Metanephros (tissue), 1 donor: ENCODE data around the gene GPR162. TPM values are rescaled to one million over a fixed set of nuclear protein-coding genes. Genes with fewer than 3 reads are reported as not detected.

Source experiments
- total RNA-seq: library from RNA; depleted of rRNA; stranded (reverse); fragments of >200 nt; gene quantifications from one replicate; pipeline ENCODE4 v1.2.3, GENCODE V29; 2014

GPR162 gene, protein sequence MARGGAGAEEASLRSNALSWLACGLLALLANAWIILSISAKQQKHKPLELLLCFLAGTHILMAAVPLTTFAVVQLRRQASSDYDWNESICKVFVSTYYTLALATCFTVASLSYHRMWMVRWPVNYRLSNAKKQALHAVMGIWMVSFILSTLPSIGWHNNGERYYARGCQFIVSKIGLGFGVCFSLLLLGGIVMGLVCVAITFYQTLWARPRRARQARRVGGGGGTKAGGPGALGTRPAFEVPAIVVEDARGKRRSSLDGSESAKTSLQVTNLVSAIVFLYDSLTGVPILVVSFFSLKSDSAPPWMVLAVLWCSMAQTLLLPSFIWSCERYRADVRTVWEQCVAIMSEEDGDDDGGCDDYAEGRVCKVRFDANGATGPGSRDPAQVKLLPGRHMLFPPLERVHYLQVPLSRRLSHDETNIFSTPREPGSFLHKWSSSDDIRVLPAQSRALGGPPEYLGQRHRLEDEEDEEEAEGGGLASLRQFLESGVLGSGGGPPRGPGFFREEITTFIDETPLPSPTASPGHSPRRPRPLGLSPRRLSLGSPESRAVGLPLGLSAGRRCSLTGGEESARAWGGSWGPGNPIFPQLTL
- 13.5 TPM for total RNA-seq

DNA sequence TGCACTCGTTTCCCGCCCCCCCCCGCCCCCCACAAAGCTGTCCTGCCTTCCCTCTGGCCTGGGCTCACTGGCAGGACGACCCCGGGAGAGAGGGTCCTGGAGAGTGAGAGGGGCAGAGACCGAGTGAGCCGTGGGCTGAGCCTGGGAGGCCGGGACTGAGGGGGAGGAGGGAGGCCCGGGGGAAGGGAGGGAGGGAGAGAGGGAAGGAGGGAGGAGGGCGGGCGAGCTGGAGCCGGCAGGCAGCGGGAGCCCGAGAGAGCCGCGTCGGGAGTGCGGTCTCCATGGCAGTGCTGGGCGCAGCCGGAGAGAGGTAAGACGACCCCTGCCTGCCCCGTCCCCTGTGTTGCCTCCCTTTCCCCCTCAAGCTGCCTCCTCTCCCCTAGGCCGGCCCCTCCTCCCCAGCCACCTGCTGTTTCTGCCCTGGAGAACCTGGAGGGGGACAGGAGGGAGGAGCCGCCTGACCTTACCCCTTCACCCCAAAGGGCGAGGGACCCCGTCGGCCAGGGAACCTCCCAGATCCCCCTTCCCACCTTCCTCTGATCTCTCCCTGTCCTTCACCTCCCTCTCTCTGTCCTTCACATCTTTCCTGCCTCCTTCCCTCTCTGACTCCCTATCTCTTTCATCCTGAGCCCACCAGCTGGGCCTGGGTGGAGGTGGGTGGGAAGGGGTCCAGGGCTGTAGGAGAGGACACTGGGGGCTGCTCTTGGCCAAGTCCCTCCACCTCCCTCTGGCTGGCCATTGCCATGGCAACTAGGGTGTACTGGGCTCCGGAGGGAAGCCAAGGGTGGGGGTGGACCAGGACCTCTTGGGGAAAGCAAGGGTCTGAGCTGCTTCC is at the start of gene GPR162:
Gene GPR162 (plus strand): TSS at position 231 of the 835 bp plus-strand sequence. CDS start 2,078 bp downstream, outside the sequence.

DNA sequence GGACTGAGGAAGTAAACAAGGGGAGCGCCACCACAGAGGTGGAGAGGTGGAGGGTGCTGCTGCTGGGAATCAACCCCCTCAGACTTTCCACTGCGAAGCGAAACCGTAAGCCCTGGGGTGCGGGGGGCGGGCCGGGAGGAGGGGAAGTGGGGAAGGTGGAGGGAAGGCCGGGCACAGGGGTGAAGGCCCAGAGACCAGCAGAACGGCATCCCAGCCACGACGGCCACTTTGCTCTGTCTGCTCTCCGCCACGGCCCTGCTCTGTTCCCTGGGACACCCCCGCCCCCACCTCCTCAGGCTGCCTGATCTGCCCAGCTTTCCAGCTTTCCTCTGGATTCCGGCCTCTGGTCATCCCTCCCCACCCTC is 49.3 kb upstream of the GPR162 start, which contains the start of gene LAG3:
Gene LAG3 (plus strand): TSS at position 190 of the 365 bp plus-strand sequence. CDS start 333 bp downstream, outside the sequence.

DNA sequence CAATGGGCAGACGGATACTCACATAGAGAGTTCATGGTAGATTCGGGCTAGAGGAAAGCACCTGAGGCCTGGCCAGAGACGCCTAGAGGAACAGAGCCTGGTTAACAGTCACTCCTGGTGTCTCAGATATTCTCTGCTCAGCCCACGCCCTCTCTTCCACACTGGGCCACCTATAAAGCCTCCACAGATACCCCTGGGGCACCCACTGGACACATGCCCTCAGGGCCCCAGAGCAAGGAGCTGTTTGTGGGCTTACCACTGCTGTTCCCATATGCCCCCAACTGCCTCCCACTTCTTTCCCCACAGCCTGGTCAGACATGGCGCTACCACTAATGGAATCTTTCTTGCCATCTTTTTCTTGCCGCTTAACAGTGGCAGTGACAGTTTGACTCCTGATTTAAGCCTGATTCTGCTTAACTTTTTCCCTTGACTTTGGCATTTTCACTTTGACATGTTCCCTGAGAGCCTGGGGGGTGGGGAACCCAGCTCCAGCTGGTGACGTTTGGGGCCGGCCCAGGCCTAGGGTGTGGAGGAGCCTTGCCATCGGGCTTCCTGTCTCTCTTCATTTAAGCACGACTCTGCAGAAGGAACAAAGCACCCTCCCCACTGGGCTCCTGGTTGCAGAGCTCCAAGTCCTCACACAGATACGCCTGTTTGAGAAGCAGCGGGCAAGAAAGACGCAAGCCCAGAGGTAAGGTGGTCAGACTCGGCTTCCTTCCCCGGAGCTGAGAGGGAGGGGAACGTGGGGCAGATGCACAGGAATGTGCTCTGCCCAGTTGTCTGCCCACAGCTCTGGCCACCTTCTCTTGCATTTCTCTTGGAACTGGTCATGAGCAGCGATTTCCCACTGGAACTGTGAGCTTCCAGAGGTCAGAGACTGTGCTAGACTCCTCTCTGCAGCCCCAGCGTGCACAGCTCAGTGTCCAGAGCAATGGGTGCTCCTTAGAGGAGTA is 32.4 kb upstream of the GPR162 start, which contains the start of gene CD4:
Gene CD4 (plus strand): TSS at position 557 of the 953 bp plus-strand sequence. CDS start 10,611 bp downstream, outside the sequence.

DNA sequence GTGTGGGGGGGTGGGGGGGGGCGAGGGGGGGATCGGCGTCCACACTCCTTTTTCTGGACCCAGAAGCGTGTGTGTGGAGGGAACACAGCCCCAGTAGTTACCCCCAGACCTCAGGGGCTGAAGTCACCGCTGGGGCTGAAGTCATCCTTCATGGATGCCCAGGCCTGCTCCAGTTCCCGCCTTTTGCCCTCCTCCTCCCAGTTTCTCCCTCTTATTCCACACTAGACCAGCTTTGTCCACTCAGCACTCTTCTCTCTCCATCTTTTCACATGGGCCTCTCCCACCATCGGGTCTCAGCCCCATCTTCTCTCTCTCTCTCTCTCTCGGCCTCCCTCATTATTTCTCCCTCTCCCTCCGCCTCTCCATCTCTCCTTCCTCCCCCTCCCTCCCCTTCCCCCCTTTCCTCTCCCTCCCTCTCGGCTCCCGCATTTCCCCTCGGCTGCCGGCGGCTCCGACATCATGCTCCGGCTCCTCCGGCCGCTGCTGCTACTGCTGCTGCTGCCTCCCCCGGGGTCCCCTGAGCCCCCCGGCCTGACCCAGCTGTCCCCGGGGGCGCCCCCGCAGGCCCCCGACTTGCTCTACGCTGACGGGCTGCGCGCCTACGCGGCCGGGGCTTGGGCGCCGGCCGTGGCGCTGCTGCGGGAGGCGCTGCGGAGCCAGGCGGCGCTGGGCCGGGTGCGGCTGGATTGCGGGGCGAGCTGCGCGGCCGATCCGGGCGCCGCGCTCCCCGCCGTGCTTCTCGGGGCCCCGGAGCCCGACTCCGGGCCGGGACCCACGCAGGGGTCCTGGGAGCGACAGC is 6.6 kb downstream of the GPR162 start, which contains the start of gene P3H3:
Gene P3H3 (plus strand): TSS at position 426 of the 799 bp plus-strand sequence. CDS start 34 bp downstream, at position 460.

DNA sequence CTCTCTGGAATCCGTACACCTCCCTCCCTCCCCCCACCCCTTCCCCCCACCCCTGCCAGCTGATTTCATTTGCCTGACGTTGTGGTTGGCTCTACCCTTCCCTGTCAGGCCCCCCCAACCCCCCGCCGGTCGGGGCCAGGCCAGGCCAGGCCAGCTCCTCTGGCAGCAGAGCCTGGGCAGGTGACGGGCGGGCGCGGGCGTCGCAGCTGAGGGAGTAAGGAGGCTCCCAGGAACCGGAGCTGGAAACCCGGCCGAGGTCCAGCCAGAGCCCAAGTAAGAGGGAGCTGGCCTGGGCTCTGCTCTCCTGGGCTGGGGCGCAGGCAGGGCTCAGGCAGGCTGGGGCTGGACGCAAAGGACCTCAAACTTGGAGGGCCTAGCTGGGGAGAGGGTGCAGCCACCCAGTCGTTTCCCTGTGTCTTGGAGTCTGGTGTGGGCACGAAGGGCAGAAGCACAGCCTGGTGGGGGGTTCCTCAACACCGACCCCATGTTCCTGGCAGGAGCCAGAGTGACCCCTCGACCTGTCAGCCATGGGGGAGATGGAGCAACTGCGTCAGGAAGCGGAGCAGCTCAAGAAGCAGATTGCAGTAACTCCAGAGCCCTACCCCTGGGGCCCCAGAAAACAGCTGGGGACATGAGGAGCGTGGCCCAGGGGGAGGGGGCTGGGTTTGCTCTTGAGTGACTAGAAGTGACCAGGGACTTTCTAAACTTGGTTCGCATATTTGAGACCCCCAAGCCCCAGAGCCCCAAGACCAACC is 19.3 kb downstream of the GPR162 start, which contains the start of gene GNB3:
Gene GNB3 (plus strand): TSS at position 165 of the 755 bp plus-strand sequence. CDS start 363 bp downstream, at position 528.

DNA sequence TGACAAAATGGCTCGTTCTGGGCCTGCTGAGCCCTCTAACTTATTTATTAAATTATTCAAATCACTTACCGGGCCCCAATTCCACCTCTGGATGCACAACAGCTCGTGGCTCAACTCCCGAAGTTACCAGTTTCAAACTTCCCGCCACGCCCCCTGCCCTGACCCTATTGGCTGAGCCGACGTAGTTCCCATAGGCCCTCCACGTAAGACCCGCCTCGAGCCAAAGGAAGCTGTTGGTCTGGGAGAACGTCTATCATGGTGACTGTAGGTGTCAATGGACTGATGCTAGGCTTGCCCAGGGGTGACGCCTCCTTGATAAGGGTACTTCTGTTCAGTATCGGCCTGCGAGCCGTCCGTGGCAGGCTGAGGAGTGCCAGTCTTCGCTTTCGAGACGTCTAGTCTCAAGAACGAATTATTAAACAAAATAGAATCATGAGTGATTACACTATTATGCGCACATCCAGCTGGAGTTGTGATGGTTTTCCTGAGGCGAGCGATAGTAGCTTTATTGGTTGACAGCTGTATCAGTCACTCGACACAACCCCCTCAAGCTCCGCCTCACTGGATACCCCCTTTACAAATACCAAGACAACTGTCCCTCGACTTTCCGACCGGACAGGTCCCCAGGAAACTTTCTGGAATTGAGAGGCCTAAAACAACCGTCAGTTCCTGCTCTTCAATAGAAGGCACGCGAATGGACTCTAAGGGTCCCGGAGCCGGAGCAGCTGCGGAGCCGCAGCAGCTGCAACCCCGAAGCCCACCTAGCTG is 29.7 kb downstream of the GPR162 start, which contains the start of gene CDCA3:
Gene CDCA3 (minus strand): TSS at position 134 of the 768 bp plus-strand sequence. CDS start 334 bp downstream, outside the sequence.

DNA sequence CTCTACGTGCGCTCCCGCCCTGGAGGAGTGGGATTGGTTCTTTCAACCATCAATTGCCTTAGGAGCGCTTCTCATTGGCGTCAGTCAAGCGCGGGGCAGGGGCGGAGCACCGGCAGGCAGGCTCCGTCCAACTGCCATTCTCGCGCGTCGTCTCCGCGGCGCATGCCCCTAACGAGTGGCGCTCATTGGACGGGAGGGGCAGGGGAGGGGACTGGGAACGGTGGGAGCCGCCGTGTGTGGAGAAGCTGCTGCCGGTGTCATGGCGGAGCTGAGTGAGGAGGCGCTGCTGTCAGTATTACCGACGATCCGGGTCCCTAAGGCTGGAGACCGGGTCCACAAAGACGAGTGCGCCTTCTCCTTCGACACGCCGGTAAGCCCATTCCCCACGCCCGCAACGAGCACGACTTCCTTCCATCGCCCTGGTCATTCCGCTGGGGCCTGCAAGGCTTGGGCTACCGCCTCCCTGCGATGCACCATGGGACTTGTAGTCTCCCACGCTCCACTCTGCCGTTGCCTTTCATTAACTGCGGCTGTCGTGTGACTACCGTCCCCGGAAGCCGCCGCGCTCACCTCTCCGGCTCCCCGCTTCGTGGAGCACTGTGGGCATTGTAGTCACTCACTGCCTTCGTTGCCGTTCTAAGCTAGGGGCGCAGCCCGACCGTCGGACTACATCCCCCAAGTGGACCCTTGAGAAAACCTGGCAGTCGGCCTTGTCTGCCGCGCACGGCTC is 30.5 kb downstream of the GPR162 start, which contains the start of gene USP5:
Gene USP5 (plus strand): TSS at position 230 of the 730 bp plus-strand sequence. CDS start 30 bp downstream, at position 260.

DNA sequence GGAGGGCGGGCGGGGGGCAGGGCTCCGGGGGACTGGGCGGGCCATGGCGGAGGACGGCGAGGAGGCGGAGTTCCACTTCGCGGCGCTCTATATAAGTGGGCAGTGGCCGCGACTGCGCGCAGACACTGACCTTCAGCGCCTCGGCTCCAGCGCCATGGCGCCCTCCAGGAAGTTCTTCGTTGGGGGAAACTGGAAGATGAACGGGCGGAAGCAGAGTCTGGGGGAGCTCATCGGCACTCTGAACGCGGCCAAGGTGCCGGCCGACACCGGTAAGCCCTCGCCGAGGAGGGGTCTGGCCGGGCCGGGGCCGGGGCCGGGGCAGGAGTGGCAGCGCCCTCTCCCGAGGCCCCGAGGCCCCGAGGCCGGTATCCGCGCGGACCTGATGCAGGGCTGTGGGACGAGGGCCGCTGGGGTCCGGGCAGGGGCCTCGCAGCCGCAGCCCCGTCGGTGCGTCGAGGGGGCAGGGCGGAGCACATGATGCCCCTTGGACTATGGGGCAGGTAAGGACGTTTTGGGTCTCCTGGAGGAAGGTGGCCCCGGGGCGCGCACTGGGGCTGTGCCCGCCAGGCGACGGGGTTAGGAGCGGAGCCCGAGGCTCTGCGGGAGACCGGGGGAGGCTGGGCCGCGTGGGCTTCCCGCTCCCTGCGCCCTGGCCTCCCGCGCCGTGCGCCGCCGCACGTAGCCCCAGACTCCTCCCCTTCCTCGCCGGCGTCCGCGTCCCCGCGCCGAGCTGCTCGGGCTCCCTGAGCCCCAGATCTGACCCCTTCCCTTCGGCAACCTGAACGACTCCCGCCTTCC is 46.0 kb downstream of the GPR162 start, which contains the start of gene TPI1:
Gene TPI1 (plus strand): TSS at position 119 of the 798 bp plus-strand sequence. CDS start 36 bp downstream, at position 155.

DNA sequence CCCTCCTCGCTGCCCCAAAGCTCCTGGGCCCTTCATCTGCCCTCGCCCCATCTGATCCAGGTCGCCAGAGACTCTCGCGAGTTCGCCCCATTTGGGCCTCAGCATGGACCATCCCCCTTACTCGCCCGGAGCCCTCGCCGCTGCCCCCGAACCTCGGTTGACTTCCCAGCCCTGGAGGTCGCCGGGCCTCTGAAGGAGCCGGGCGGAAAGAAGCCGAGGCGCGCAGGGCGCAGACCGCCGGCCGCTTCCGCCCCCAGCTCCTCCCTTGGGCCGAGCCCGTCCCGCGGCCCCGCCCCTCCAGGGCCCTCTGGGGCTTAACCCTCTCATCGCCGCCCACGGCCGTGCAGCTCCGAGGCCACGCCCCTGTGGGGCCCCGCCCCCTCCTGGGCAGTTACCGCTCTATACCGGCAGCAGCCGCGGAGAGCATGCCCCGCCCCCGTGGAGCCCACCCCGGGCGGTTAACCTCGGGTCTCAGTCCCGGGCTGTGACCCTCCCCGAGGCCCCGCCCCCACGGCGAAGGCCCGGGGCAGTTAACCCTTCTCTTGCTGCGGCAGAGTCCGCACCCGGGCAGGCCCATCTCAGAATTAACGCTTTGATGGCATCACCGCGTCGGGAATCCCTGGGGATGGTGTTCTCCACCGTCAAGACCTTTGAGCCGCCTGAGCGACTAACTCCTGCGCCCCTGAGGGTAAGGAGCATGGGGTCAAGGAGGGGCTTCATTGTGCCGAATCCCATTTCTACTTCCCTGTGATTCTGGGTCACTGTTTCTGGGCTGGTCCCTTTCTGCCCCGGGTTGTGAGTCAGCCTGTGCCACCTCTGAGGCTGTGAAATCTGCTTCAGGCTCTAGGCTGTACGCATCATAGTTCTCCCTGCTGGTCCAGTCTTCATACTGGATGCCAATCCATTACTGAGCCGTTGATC is 51.7 kb downstream of the GPR162 start, which contains the start of gene SPSB2:
Gene SPSB2 (minus strand): TSS at position 210 of the 921 bp plus-strand sequence. CDS start 402 bp downstream, outside the sequence.

Other genes starting within 250 kb of the GPR162 start
- gene CHD4, start 214.4 kb upstream of the GPR162 start, total RNA-seq = 230 TPM
- 2.2 TPM for gene LPAR5, start 185.9 kb upstream of the GPR162 start, total RNA-seq
- 2.3 TPM for gene ACRBP, start 174.4 kb upstream of the GPR162 start, total RNA-seq
- gene ING4, start 158.7 kb upstream of the GPR162 start, total RNA-seq = 48.6 TPM
- 31.5 TPM for gene ZNF384, start 132.4 kb upstream of the GPR162 start, total RNA-seq
- 2.0 TPM for gene PIANP, start 121.0 kb upstream of the GPR162 start, total RNA-seq
- 47.0 TPM for gene COPS7A, start 97.8 kb upstream of the GPR162 start, total RNA-seq
- gene MLF2, start 68.7 kb upstream of the GPR162 start, total RNA-seq = 86.4 TPM
- gene PTMS, start 55.5 kb upstream of the GPR162 start, total RNA-seq = 61.1 TPM
- gene LAG3, start 49.3 kb upstream of the GPR162 start, total RNA-seq = 0.47 TPM
- 18.3 TPM for gene CD4, start 32.3 kb upstream of the GPR162 start, total RNA-seq
- 29.5 TPM for gene P3H3, start 6.6 kb downstream of the GPR162 start, total RNA-seq
- gene GNB3, start 19.1 kb downstream of the GPR162 start, total RNA-seq = 3.7 TPM
- gene CDCA3, start 29.5 kb downstream of the GPR162 start, total RNA-seq = 18.0 TPM
- 49.5 TPM for gene USP5, start 30.3 kb downstream of the GPR162 start, total RNA-seq
- gene TPI1, start 45.7 kb downstream of the GPR162 start, total RNA-seq = 430 TPM
- 11.3 TPM for gene SPSB2, start 51.5 kb downstream of the GPR162 start, total RNA-seq
- gene LRRC23, start 83.0 kb downstream of the GPR162 start, total RNA-seq = 7.8 TPM
- 5.7 TPM for gene ENO2, start 92.8 kb downstream of the GPR162 start, total RNA-seq
- gene ATN1, start 106.1 kb downstream of the GPR162 start, total RNA-seq = 77.0 TPM
- not detected for gene RNU7-1, start 122.0 kb downstream of the GPR162 start, total RNA-seq
- gene C12orf57, start 122.2 kb downstream of the GPR162 start, total RNA-seq = 146 TPM
- gene PTPN6, start 129.5 kb downstream of the GPR162 start, total RNA-seq = 21.1 TPM
- 186 TPM for gene PHB2, start 148.8 kb downstream of the GPR162 start, total RNA-seq
- gene EMG1, start 149.1 kb downstream of the GPR162 start, total RNA-seq = 26.9 TPM
- gene LPCAT3, start 196.7 kb downstream of the GPR162 start, total RNA-seq = 32.3 TPM
- 87.9 TPM for gene C1S, start 238.9 kb downstream of the GPR162 start, total RNA-seq